GM18907 (cell line): Measurements from ENCODE around the gene CREB5.
"Not testable (repeated sequence)": the region's sequence is repeated elsewhere in the genome, so short reads cannot be mapped to it uniquely, and the experiment has no call there.

Experiments
- ATAC-seq: cut with Tn5 transposase; IDR thresholded peaks from one replicate; pipeline ENCODE4 v1.9.1; 2021; ENCODE audit warnings: mild to moderate bottlenecking, moderate library complexity; ENCODE audit not compliant: unreplicated experiment

Gene CREB5

GRCh38 chr7:28539289-28539981 is 127.1 kb downstream of the CREB5 start:
- ATAC-seq = peak; percentile 95

- ATAC-seq = no peak
Observed at GRCh38 chr7:28542410-28542809, 130.1 kb downstream of the CREB5 start.

GRCh38 chr7:28544453-28545117 is 132.3 kb downstream of the CREB5 start:
- no peak for ATAC-seq

- no peak for ATAC-seq
Observed at GRCh38 chr7:28546067-28546466, 133.7 kb downstream of the CREB5 start.

GRCh38 chr7:28547115-28547514 is 134.8 kb downstream of the CREB5 start:
- no peak for ATAC-seq

GRCh38 chr7:28548416-28548815 is 136.1 kb downstream of the CREB5 start:
- ATAC-seq = no peak

- ATAC-seq = no peak
Observed at GRCh38 chr7:28549998-28550397, 137.7 kb downstream of the CREB5 start.

GRCh38 chr7:28550580-28551186 is 138.4 kb downstream of the CREB5 start:
- ATAC-seq = no peak

- no peak for ATAC-seq
Observed at GRCh38 chr7:28551331-28551730, 139.0 kb downstream of the CREB5 start.

GRCh38 chr7:28551766-28552165 is 139.4 kb downstream of the CREB5 start:
- not testable (repeated sequence) for ATAC-seq

- no peak for ATAC-seq
Observed at GRCh38 chr7:28554802-28555471, 142.6 kb downstream of the CREB5 start.

- no peak for ATAC-seq
Observed at GRCh38 chr7:28556025-28556424, 143.7 kb downstream of the CREB5 start.

GRCh38 chr7:28556671-28557070 is 144.4 kb downstream of the CREB5 start:
- ATAC-seq = no peak

GRCh38 chr7:28558236-28558635 is 145.9 kb downstream of the CREB5 start:
- no peak for ATAC-seq

GRCh38 chr7:28560767-28561166 is 148.4 kb downstream of the CREB5 start:
- ATAC-seq = no peak

- no peak for ATAC-seq
Observed at GRCh38 chr7:28564033-28564432, 151.7 kb downstream of the CREB5 start.

GRCh38 chr7:28564755-28565374 is 152.5 kb downstream of the CREB5 start:
- no peak for ATAC-seq

GRCh38 chr7:28565980-28566379 is 153.7 kb downstream of the CREB5 start:
- ATAC-seq = no peak

- ATAC-seq = peak; percentile 92
Observed at GRCh38 chr7:28570113-28570969, 158.0 kb downstream of the CREB5 start.

GRCh38 chr7:28570970-28571288 is 158.6 kb downstream of the CREB5 start:
- no peak for ATAC-seq
